Fibroblast of pulmonary artery (primary cell): ENCODE measurements around the gene ASMTL.

Experiments
- DNase-seq: peaks from one replicate; pipeline ENCODE4 v3.0.0-alpha.2; 2010; ENCODE audit warnings: low read depth
- H3K4me3 ChIP-seq: replicated peaks from 2 replicates; pipeline ENCODE4 v1.5.1; 2011; ENCODE audit warnings: low read depth, mild to moderate bottlenecking, control low read depth, low read length, moderate library complexity
- CTCF ChIP-seq: IDR thresholded peaks from 2 replicates; pipeline ENCODE4 v1.5.1; 2011; ENCODE audit warnings: mild to moderate bottlenecking, control low read depth, low read length, inconsistent platforms; ENCODE audit errors: missing control alignments

Gene ASMTL

GRCh38 chrX:1391370-1391706, 61.4 kb downstream of the ASMTL start:
- DNase-seq = no peak
- no peak for TF ChIP-seq CTCF
- H3K4me3 ChIP-seq = peak overlapping the region; percentile 100

DNA sequence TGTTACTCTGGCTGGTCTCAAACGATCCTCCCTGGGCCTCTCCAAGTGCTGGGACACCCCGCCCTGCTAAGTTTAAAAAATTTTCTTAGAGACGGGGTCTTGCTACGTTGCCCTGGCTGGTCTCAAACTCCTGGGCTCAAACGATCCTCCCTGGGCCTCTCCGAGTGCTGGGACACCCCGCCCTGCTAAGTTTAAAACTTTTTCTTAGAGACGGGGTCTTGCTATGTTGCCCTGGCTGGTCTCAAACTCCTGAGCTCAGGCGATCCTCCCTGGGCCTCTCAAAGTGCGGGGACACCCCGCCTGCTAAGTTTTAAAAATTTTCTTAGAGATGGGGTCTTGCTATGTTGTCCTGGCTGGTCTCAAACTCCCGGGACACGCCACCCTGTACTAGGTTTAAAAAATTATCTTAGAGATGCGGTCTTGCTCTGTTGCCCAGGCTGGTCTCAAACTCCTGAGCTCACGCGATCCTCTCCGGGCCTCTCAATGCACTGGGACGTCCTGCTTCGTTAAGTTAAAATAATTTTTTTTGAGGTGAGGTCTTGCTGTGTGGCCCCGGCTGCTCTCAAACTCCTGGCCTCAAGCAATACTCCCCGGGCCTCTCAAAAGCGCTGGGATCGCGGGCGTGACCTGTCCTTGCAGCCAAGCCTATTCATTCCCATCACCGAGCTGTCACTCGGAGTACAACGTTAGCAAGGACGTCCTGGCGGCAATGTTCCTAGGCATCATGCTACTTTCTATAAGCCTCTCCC, 61.9 kb downstream of the ASMTL start:
- H3K4me3 ChIP-seq = peak overlapping the region; percentile 100
- no peak for TF ChIP-seq CTCF
- no peak for DNase-seq

- no peak for TF ChIP-seq CTCF
- H3K4me3 ChIP-seq = no peak overlapping the region
- DNase-seq = no peak
Observed at GRCh38 chrX:1389993-1390285, 62.8 kb downstream of the ASMTL start.

DNA sequence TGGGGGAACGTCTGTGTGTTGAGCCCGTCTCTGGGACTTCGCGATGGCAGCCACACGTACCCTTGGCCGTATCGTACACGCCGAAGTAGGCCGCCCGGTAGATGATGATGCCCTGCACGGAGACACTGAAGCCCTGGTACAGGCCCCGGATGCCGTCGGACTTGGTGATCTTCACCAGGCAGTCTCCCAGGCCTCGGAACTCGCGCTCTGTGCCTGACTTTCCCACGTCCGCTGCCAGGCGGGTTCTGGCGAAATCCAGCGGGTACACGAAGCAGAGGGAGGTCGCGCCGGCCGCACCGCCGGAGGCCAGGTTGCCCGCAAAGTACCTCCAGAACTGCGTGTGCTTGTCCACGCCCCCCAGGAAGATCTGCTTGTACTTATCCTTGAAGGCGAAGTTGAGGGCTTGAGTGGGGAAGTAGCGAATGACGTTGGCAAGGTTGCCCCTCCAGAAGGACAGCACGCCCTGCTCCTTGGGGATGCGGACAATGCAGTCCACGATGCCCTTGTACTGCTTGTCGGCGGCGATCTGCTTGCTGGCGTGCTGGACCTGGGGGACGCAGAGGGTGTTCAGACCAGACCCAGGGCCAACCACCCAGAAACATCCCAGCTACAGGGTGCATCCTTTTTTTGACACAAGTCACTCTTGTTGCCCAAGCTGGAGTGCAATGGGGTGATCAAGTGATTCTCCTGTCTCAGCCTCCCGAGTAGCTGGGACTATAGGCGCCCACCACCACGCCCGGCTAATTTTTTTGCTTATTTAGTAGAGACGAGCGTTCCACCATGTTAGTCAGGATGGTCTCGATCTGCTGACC, 63.3 kb downstream of the ASMTL start:
- no peak for DNase-seq
- no peak for TF ChIP-seq CTCF
- H3K4me3 ChIP-seq = no peak overlapping the region

DNA sequence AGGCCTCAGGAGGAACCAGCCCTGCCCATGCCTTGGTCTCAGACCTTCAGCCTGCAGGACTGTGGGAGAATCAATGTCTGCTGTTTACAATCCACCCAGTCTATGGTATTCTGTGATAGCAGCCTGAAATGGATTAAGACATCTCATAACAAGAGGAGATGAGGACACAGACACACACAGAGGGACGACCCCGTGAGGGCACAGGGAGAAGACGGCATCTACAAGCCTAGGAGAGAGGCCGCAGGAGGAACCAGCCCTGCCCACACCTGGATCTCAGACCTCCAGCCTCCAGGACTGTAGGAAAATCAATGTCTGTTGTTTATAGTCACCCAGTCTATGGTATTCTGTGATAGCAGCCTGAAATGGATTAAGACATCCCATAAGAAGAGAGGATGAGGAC, 64.1 kb downstream of the ASMTL start:
- H3K4me3 ChIP-seq = no peak overlapping the region
- TF ChIP-seq CTCF = no peak
- DNase-seq = no peak

- TF ChIP-seq CTCF = no peak
- no peak for DNase-seq
- H3K4me3 ChIP-seq = no peak overlapping the region
Observed at GRCh38 chrX:1387141-1387776, 65.5 kb downstream of the ASMTL start.
